ENCODE data around the gene PRR23C.

GRCh38 chr3:139052802-139053600 lies 8.3 kb upstream of the PRR23C start:
- TF ChIP-seq CREB3 (tag; conservative IDR thresholded peaks at IDR 0.05; ENCODE audit: low read depth) (no peak), ZNF780A (CRISPR knock-in tag; IDR thresholded peaks at IDR 0.05) (no peak), TRIM28 (IDR thresholded peaks at IDR 0.05) (no peak), EZH2 (IDR thresholded peaks at IDR 0.05; ENCODE audit: borderline replicate concordance, low read depth, low read length) (no peak), EP300 (IDR thresholded peaks at IDR 0.05; ENCODE audit: low read length) (no peak)
